NT2/D1 (cell line): ENCODE data around the gene BRICD5.

ENCODE experiments used
- YY1 ChIP-seq: IDR thresholded peaks from 2 replicates; pipeline ENCODE4 v1.6.1; 2011; ENCODE audit not compliant: insufficient read length, insufficient read depth
- ZNF274 ChIP-seq: IDR thresholded peaks from 2 replicates; pipeline ENCODE4 v1.6.1; 2011; ENCODE audit warnings: mild to moderate bottlenecking, low read depth, low read length

GRCh38 chr16:2177561-2177960 lies 33.1 kb downstream of the BRICD5 start:
- TF ChIP-seq YY1 (no peak), ZNF274 (no peak)
